NB4 (cell line): ENCODE measurements around the gene RAP1GAP2.
A peak's percentile ranks its signal among the peaks of the same experiment; 100 is the strongest.

Source experiments
- DNase-seq: peaks from one replicate; pipeline ENCODE4 v3.0.0; 2010; ENCODE audit warnings: low read depth
- H3K4me3 ChIP-seq: one replicate; pipeline ENCODE4 v1.5.1; 2011; ENCODE audit warnings: mild to moderate bottlenecking, low read depth, low read length, moderate library complexity
- MYC ChIP-seq: IDR thresholded peaks from 2 replicates; pipeline ENCODE4 v1.6.1; 2011; ENCODE audit warnings: low read depth, low read length
- POLR2A ChIP-seq: IDR thresholded peaks from 2 replicates; pipeline ENCODE4 v1.6.1; 2011; ENCODE audit warnings: mild to moderate bottlenecking; ENCODE audit not compliant: insufficient read length; ENCODE audit errors: extremely low read depth
- TF ChIP-seq, protein P1 (sequence below): IDR thresholded peaks from 2 replicates; pipeline ENCODE4 v1.6.1; 2011; ENCODE audit warnings: low read depth, low read length
- TF ChIP-seq, protein P2 (sequence below): IDR thresholded peaks from one replicate; pipeline ENCODE4 v1.5.1; 2012; ENCODE audit warnings: low read depth, low read length

RAP1GAP2 gene

GRCh38 chr17:3007651-3008121 lies 211.4 kb downstream of the RAP1GAP2 start:
- no peak for TF ChIP-seq MYC
- TF ChIP-seq POLR2A, result no peak
- TF ChIP-seq, protein P1, sequence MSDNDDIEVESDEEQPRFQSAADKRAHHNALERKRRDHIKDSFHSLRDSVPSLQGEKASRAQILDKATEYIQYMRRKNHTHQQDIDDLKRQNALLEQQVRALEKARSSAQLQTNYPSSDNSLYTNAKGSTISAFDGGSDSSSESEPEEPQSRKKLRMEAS, result no peak
- no peak for DNase-seq
- no peak overlapping the region for H3K4me3 ChIP-seq

GRCh38 chr17:3008336-3009288 lies 212.4 kb downstream of the RAP1GAP2 start:
- TF ChIP-seq POLR2A (no peak), MYC (no peak)
- TF ChIP-seq, protein P1, result no peak
- TF ChIP-seq, protein P2, sequence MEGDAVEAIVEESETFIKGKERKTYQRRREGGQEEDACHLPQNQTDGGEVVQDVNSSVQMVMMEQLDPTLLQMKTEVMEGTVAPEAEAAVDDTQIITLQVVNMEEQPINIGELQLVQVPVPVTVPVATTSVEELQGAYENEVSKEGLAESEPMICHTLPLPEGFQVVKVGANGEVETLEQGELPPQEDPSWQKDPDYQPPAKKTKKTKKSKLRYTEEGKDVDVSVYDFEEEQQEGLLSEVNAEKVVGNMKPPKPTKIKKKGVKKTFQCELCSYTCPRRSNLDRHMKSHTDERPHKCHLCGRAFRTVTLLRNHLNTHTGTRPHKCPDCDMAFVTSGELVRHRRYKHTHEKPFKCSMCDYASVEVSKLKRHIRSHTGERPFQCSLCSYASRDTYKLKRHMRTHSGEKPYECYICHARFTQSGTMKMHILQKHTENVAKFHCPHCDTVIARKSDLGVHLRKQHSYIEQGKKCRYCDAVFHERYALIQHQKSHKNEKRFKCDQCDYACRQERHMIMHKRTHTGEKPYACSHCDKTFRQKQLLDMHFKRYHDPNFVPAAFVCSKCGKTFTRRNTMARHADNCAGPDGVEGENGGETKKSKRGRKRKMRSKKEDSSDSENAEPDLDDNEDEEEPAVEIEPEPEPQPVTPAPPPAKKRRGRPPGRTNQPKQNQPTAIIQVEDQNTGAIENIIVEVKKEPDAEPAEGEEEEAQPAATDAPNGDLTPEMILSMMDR, result no peak
- no peak overlapping the region for H3K4me3 ChIP-seq
- no peak for DNase-seq

DNA sequence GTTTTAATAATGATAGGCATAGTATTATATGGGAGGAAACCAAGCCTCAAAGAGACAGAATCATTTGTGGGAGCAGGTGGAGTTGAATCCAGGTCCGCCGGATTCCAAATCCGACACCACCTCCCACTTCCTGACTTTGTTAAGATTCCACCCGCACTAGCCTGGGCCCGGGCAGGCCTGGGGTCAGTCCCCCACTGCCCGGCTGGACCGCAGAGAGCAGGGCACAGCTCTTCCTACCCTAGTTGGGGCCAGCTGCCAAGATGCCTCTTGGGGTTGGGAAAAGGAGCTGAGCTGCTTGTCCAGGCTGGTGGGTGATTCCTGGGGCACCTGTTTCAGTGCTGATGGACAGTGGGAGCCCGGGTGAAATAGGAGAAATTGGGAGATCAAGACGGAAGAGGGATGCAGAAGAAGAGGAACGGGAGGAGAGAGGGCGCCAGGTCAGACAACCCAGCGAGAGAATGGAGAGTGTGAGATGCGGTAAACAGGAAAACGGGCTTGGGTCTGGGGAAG lies 213.2 kb downstream of the RAP1GAP2 start:
- H3K4me3 ChIP-seq, result no peak overlapping the region
- no peak for DNase-seq
- TF ChIP-seq, protein P1, result no peak
- TF ChIP-seq, protein P2, result no peak

GRCh38 chr17:3011891-3012290 lies 215.7 kb downstream of the RAP1GAP2 start:
- no peak overlapping the region for H3K4me3 ChIP-seq
- DNase-seq, result no peak
- TF ChIP-seq MYC (no peak), POLR2A (no peak)
- TF ChIP-seq, protein P2, result no peak
- TF ChIP-seq, protein P1, result no peak

GRCh38 chr17:3012926-3013581 lies 216.8 kb downstream of the RAP1GAP2 start:
- H3K4me3 ChIP-seq, result no peak overlapping the region
- DNase-seq, result peak; percentile 55
- TF ChIP-seq, protein P1, result no peak
- TF ChIP-seq, protein P2, result peak; percentile 63

DNA sequence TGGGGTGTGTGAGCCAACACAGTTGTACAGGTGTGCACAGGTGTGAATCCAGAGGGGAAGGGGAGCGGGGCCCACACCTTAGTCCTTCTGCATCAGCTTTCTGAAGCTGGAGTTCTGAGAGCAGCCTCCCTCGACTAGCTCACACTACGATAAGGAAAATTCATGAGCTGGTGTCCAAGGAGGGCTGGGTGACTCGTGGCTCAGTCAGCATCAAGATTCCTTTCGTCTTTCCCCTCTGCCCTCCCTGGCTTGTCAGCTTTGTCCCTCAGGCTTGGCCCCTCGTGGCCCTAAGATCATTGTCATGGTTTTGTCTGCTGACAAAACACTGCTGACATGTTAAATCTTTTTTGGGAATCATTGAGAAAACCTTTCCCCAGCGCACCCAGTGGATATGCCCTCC lies 219.7 kb downstream of the RAP1GAP2 start:
- H3K4me3 ChIP-seq, result no peak overlapping the region
- TF ChIP-seq POLR2A (no peak), MYC (no peak)
- TF ChIP-seq, protein P2, result no peak
- TF ChIP-seq, protein P1, result no peak
- no peak for DNase-seq
